Measurements from ENCODE around the gene FSTL4. TPM values are rescaled to one million over a fixed set of nuclear protein-coding genes. Genes with fewer than 3 reads are reported as not detected.

FSTL4 gene
- total RNA-seq, 1 experiment from 2014 or later, result not detected

GRCh38 chr5:133581918-133582317, 30.4 kb downstream of the FSTL4 start:
- H3K9ac ChIP-seq (ENCODE audit: low read length), result no peak overlapping the region

GRCh38 chr5:133581348-133581747, 31.0 kb downstream of the FSTL4 start:
- no peaks in the 10 kb centered on the region for H4K20me1 ChIP-seq (ENCODE audit: insufficient read depth, low read depth, low read length)
- H3K9me3 ChIP-seq (ENCODE audit: low read length), result no peaks in the 10 kb centered on the region
- H3K27ac ChIP-seq (ENCODE audit: low read length), result no peak overlapping the region
- no peaks in the 10 kb centered on the region for H3K36me3 ChIP-seq (ENCODE audit: insufficient read depth, low read length)
- H3K9me2 ChIP-seq (replicated peaks; ENCODE audit: insufficient read depth, low read length), result no peaks in the 10 kb centered on the region
- H3K4me3 ChIP-seq (ENCODE audit: low read length), result no peak overlapping the region
- no peak overlapping the region for H2AFZ ChIP-seq (ENCODE audit: low read length)
- H3K9ac ChIP-seq (ENCODE audit: low read length), result no peak overlapping the region
- no peaks in the 10 kb centered on the region for H3K27me3 ChIP-seq (ENCODE audit: low read length)
- no peaks in the 10 kb centered on the region for H3K4me1 ChIP-seq (ENCODE audit: low read length)
- H3K4me2 ChIP-seq (ENCODE audit: low read depth, low read length, poor library complexity, severe bottlenecking), result no peak overlapping the region
- DNase-seq, result no peak
- no peaks in the 10 kb centered on the region for H3K79me2 ChIP-seq (ENCODE audit: low read length)

More at GRCh38 chr5:133581918-133582317, 30.4 kb downstream of the FSTL4 start:
- no peaks in the 10 kb centered on the region for H3K9me3 ChIP-seq (ENCODE audit: low read length)
- no peaks in the 10 kb centered on the region for H3K36me3 ChIP-seq (ENCODE audit: insufficient read depth, low read length)
- no peaks in the 10 kb centered on the region for H3K4me1 ChIP-seq (ENCODE audit: low read length)
- no peaks in the 10 kb centered on the region for H3K79me2 ChIP-seq (ENCODE audit: low read length)
- no peaks in the 10 kb centered on the region for H3K9me2 ChIP-seq (replicated peaks; ENCODE audit: insufficient read depth, low read length)
- no peaks in the 10 kb centered on the region for H3K27me3 ChIP-seq (ENCODE audit: low read length)
- H2AFZ ChIP-seq (ENCODE audit: low read length), result no peak overlapping the region
- H4K20me1 ChIP-seq (ENCODE audit: insufficient read depth, low read depth, low read length), result no peaks in the 10 kb centered on the region
- H3K4me3 ChIP-seq (ENCODE audit: low read length), result no peak overlapping the region
- DNase-seq, result no peak
- H3K27ac ChIP-seq (ENCODE audit: low read length), result no peak overlapping the region
- no peak overlapping the region for H3K4me2 ChIP-seq (ENCODE audit: low read depth, low read length, poor library complexity, severe bottlenecking)

GRCh38 chr5:133580618-133581017, 31.7 kb downstream of the FSTL4 start:
- no peaks in the 10 kb centered on the region for H3K36me3 ChIP-seq (ENCODE audit: insufficient read depth, low read length)
- DNase-seq, result no peak

GRCh38 chr5:133579766-133580165, 32.6 kb downstream of the FSTL4 start:
- Histone ChIP-seq H3K9me3 (ENCODE audit: low read length) (no peaks in the 10 kb centered on the region), H3K4me1 (ENCODE audit: low read length) (no peaks in the 10 kb centered on the region), H3K4me2 (ENCODE audit: low read depth, low read length, poor library complexity, severe bottlenecking) (no peak overlapping the region), H3K4me3 (ENCODE audit: low read length) (no peak overlapping the region), H4K20me1 (ENCODE audit: insufficient read depth, low read depth, low read length) (no peaks in the 10 kb centered on the region), H3K9ac (ENCODE audit: low read length) (no peak overlapping the region), H3K27me3 (ENCODE audit: low read length) (no peaks in the 10 kb centered on the region), H3K36me3 (ENCODE audit: insufficient read depth, low read length) (no peaks in the 10 kb centered on the region), H3K27ac (ENCODE audit: low read length) (no peak overlapping the region), H3K79me2 (ENCODE audit: low read length) (no peaks in the 10 kb centered on the region), H3K9me2 (replicated peaks; ENCODE audit: insufficient read depth, low read length) (no peaks in the 10 kb centered on the region), H2AFZ (ENCODE audit: low read length) (no peak overlapping the region)
- DNase-seq, result no peak

More at GRCh38 chr5:133580618-133581017, 31.7 kb downstream of the FSTL4 start:
- H3K4me2 ChIP-seq (ENCODE audit: low read depth, low read length, poor library complexity, severe bottlenecking), result no peak overlapping the region
- H3K9ac ChIP-seq (ENCODE audit: low read length), result no peak overlapping the region
- H2AFZ ChIP-seq (ENCODE audit: low read length), result no peak overlapping the region
- no peaks in the 10 kb centered on the region for H3K9me3 ChIP-seq (ENCODE audit: low read length)
- H3K27me3 ChIP-seq (ENCODE audit: low read length), result no peaks in the 10 kb centered on the region
- no peak overlapping the region for H3K4me3 ChIP-seq (ENCODE audit: low read length)
- H3K27ac ChIP-seq (ENCODE audit: low read length), result no peak overlapping the region
- H3K9me2 ChIP-seq (replicated peaks; ENCODE audit: insufficient read depth, low read length), result no peaks in the 10 kb centered on the region
- H3K4me1 ChIP-seq (ENCODE audit: low read length), result no peaks in the 10 kb centered on the region
- no peaks in the 10 kb centered on the region for H4K20me1 ChIP-seq (ENCODE audit: insufficient read depth, low read depth, low read length)
- no peaks in the 10 kb centered on the region for H3K79me2 ChIP-seq (ENCODE audit: low read length)

- Histone ChIP-seq H3K4me1 (ENCODE audit: low read length) (no peaks in the 10 kb centered on the region), H3K4me2 (ENCODE audit: low read depth, low read length, poor library complexity, severe bottlenecking) (no peak overlapping the region), H3K9me2 (replicated peaks; ENCODE audit: insufficient read depth, low read length) (no peaks in the 10 kb centered on the region), H2AFZ (ENCODE audit: low read length) (no peak overlapping the region), H3K36me3 (ENCODE audit: insufficient read depth, low read length) (no peaks in the 10 kb centered on the region), H3K4me3 (ENCODE audit: low read length) (no peak overlapping the region), H3K9ac (ENCODE audit: low read length) (no peak overlapping the region), H3K9me3 (ENCODE audit: low read length) (no peaks in the 10 kb centered on the region), H3K27ac (ENCODE audit: low read length) (no peak overlapping the region), H4K20me1 (ENCODE audit: insufficient read depth, low read depth, low read length) (no peaks in the 10 kb centered on the region), H3K79me2 (ENCODE audit: low read length) (no peaks in the 10 kb centered on the region), H3K27me3 (ENCODE audit: low read length) (no peaks in the 10 kb centered on the region)
- no peak for DNase-seq
These were observed 43.0 kb downstream of the FSTL4 start for GRCh38 chr5:133569347-133569746.

GRCh38 chr5:133565993-133566392, 46.3 kb downstream of the FSTL4 start:
- no peaks in the 10 kb centered on the region for H3K79me2 ChIP-seq (ENCODE audit: low read length)
- H3K27me3 ChIP-seq (ENCODE audit: low read length), result no peaks in the 10 kb centered on the region
- H3K4me1 ChIP-seq (ENCODE audit: low read length), result no peaks in the 10 kb centered on the region
- no peak overlapping the region for H2AFZ ChIP-seq (ENCODE audit: low read length)
- H3K9me2 ChIP-seq (replicated peaks; ENCODE audit: insufficient read depth, low read length), result no peaks in the 10 kb centered on the region
- no peak overlapping the region for H3K4me2 ChIP-seq (ENCODE audit: low read depth, low read length, poor library complexity, severe bottlenecking)
- H3K4me3 ChIP-seq (ENCODE audit: low read length), result no peak overlapping the region
- H4K20me1 ChIP-seq (ENCODE audit: insufficient read depth, low read depth, low read length), result no peaks in the 10 kb centered on the region
- H3K9ac ChIP-seq (ENCODE audit: low read length), result no peak overlapping the region
- H3K27ac ChIP-seq (ENCODE audit: low read length), result no peak overlapping the region
- DNase-seq, result peak; percentile 66
- no peaks in the 10 kb centered on the region for H3K36me3 ChIP-seq (ENCODE audit: insufficient read depth, low read length)
- H3K9me3 ChIP-seq (ENCODE audit: low read length), result no peaks in the 10 kb centered on the region

GRCh38 chr5:133564921-133565565, 47.3 kb downstream of the FSTL4 start:
- Histone ChIP-seq H3K4me2 (ENCODE audit: low read depth, low read length, poor library complexity, severe bottlenecking) (no peak overlapping the region), H3K4me1 (ENCODE audit: low read length) (no peaks in the 10 kb centered on the region), H3K79me2 (ENCODE audit: low read length) (no peaks in the 10 kb centered on the region), H3K27ac (ENCODE audit: low read length) (no peak overlapping the region), H3K36me3 (ENCODE audit: insufficient read depth, low read length) (no peaks in the 10 kb centered on the region), H4K20me1 (ENCODE audit: insufficient read depth, low read depth, low read length) (no peaks in the 10 kb centered on the region), H3K4me3 (ENCODE audit: low read length) (no peak overlapping the region), H3K9ac (ENCODE audit: low read length) (no peak overlapping the region), H3K9me2 (replicated peaks; ENCODE audit: insufficient read depth, low read length) (no peaks in the 10 kb centered on the region), H2AFZ (ENCODE audit: low read length) (no peak overlapping the region), H3K27me3 (ENCODE audit: low read length) (no peaks in the 10 kb centered on the region), H3K9me3 (ENCODE audit: low read length) (no peaks in the 10 kb centered on the region)
- DNase-seq, result no peak

- Histone ChIP-seq H3K36me3 (ENCODE audit: insufficient read depth, low read length) (no peaks in the 10 kb centered on the region), H3K9ac (ENCODE audit: low read length) (no peak overlapping the region), H2AFZ (ENCODE audit: low read length) (no peak overlapping the region), H3K27ac (ENCODE audit: low read length) (no peak overlapping the region), H3K9me2 (replicated peaks; ENCODE audit: insufficient read depth, low read length) (no peaks in the 10 kb centered on the region), H4K20me1 (ENCODE audit: insufficient read depth, low read depth, low read length) (no peaks in the 10 kb centered on the region), H3K27me3 (ENCODE audit: low read length) (no peaks in the 10 kb centered on the region), H3K4me2 (ENCODE audit: low read depth, low read length, poor library complexity, severe bottlenecking) (no peak overlapping the region), H3K79me2 (ENCODE audit: low read length) (no peaks in the 10 kb centered on the region), H3K4me1 (ENCODE audit: low read length) (no peaks in the 10 kb centered on the region), H3K4me3 (ENCODE audit: low read length) (no peak overlapping the region), H3K9me3 (ENCODE audit: low read length) (no peaks in the 10 kb centered on the region)
- no peak for DNase-seq
These were observed 49.8 kb downstream of the FSTL4 start for GRCh38 chr5:133562554-133562953.

Data from Karpas-422 (cell line).